Measurements from ENCODE around the gene LRBA. TPM values are rescaled to one million over a fixed set of nuclear protein-coding genes. Genes with fewer than 3 reads are reported as not detected.
A peak's percentile ranks its signal among the peaks of the same experiment; 100 is the strongest.

Gene LRBA
- total RNA-seq, 6 experiments from 2014 or later, result 13.6 to 17.6 (median 15.0) TPM

DNA sequence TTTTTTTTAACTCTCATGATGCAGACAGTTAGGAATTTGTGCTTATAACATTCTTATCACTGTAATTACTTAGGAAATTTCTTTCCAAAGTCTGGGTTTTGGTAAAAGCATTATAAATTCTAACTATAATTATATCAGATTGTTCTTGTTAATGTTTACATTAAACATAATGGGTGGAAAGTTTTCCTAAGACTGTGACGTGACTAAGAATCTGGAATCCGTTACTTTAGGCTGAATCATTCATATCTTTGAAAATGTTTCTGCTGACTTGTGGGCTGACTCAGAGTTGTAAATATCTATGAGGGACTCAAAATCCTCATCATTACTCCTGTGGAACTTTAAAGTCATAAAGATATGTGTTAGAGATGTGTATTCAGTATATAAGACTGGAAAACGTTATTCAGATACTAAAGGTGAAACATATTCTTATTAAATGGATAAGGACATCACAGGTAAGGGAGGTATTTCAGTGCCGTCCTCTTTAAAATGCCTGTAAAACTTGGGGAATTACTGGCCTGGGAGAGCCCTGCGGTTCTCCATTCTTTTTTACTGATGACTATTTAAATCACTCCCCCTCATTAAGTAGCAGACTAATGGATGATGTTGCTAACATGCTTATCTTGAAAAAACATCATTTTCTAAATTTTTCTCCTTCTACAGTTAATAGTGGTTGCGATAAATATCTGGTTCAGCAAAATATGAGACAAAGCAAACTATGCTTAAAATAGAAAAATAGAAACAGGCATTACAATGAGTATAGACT lies 777.8 kb downstream of the LRBA start:
- Mint-ChIP-seq H3K4me3 (peak overlapping the region; percentile 42), H3K9me3 (peaks cover 5% of the 10 kb centered on the region; the same call in 1 of the 2 replicates), H3K27ac (peak overlapping the region; percentile 94), H3K27me3 (ENCODE audit: insufficient read depth) (peaks cover 33% of the 10 kb centered on the region), H3K4me1 (ENCODE audit: low read depth) (peaks cover 100% of the 10 kb centered on the region), H3K36me3 (ENCODE audit: low read depth) (peaks cover 76% of the 10 kb centered on the region)
- TF ChIP-seq, protein P1, sequence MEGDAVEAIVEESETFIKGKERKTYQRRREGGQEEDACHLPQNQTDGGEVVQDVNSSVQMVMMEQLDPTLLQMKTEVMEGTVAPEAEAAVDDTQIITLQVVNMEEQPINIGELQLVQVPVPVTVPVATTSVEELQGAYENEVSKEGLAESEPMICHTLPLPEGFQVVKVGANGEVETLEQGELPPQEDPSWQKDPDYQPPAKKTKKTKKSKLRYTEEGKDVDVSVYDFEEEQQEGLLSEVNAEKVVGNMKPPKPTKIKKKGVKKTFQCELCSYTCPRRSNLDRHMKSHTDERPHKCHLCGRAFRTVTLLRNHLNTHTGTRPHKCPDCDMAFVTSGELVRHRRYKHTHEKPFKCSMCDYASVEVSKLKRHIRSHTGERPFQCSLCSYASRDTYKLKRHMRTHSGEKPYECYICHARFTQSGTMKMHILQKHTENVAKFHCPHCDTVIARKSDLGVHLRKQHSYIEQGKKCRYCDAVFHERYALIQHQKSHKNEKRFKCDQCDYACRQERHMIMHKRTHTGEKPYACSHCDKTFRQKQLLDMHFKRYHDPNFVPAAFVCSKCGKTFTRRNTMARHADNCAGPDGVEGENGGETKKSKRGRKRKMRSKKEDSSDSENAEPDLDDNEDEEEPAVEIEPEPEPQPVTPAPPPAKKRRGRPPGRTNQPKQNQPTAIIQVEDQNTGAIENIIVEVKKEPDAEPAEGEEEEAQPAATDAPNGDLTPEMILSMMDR (IDR thresholded peaks at IDR 0.05), result no peak
- DNase-seq, result peak; percentile 96

DNA sequence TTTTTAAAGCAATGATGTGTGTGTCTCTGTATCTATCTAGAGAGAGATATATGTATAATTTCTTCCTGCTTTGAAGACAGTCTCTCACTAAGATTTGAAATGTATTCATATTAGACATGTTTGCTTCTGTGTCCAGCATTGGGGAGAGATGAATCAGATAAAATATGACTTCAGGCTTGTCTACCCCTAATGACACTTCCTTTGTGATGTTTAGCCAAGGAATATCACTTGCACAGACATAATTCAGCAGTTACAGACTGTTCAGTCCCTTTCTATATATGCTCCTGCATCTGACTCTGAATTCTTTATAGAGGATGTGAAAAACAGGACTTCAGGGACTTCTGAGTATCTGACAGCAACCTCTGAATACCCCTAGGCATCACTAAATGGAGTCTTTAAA lies 778.5 kb downstream of the LRBA start:
- Mint-ChIP-seq H3K9me3 (peaks cover 5% of the 10 kb centered on the region; the same call in 1 of the 2 replicates), H3K4me1 (ENCODE audit: low read depth) (peaks cover 100% of the 10 kb centered on the region)
- TF ChIP-seq, protein P1 (IDR thresholded peaks at IDR 0.05), result no peak

DNA sequence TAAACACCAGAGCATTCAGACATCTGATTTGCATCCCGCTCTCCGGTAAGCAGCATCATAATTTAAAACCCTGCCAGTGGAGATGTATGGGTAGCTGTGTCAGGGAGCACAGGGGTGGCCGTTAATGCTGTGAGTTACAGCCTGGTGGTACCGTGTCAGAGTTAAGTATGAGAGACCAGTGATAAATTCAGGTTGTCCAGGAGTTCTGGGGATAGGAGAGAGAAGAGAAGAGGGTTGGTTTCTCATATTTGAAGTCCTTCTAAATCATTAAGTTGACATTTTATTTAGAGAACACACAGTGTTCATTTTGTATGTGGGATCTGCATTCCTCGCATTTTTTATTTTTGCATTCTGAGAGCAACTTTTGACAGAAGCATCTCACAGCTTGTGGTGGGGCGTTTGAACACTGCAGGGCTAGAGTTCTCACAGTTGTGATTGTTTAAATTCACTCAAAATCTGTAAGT lies 779.2 kb downstream of the LRBA start:
- peak overlapping the region; percentile 47 for H3K4me3 Mint-ChIP-seq
- peaks cover 36% of the 10 kb centered on the region for H3K27me3 Mint-ChIP-seq (ENCODE audit: insufficient read depth)
- peaks cover 5% of the 10 kb centered on the region; the same call in 1 of the 2 replicates for H3K9me3 Mint-ChIP-seq
- TF ChIP-seq, protein P1 (IDR thresholded peaks at IDR 0.05), result no peak
- no peak for DNase-seq
- peaks cover 100% of the 10 kb centered on the region for H3K4me1 Mint-ChIP-seq (ENCODE audit: low read depth)
- H3K36me3 Mint-ChIP-seq (ENCODE audit: low read depth), result peaks cover 76% of the 10 kb centered on the region
- peak overlapping the region; percentile 93 for H3K27ac Mint-ChIP-seq

More for the DNA sequence above, 778.5 kb downstream of the LRBA start:
- H3K36me3 Mint-ChIP-seq (ENCODE audit: low read depth), result peaks cover 76% of the 10 kb centered on the region
- H3K27ac Mint-ChIP-seq, result peak overlapping the region; percentile 93
- H3K27me3 Mint-ChIP-seq (ENCODE audit: insufficient read depth), result peaks cover 36% of the 10 kb centered on the region
- H3K4me3 Mint-ChIP-seq, result peak overlapping the region; percentile 47
- DNase-seq, result peak; percentile 67

DNA sequence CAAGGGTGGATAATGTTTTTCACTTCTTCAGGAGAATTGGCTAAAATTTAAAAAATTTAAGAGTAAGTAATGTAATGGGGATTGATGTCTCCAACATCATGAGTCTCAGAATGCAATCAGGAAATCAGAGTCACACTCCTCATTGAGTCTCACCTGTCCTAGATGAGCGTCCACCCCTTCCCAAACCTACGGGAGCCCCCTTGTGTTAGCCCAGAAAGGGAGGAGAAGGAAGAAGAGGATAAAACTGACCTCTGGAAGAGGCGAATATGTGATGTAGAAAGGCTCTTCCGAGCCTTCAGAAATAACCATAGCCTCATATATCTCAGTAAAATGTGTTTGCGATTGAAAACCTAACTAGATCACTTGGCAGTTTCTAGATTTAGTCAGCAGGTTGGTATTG lies 779.8 kb downstream of the LRBA start:
- H3K9me3 Mint-ChIP-seq, result peaks cover 5% of the 10 kb centered on the region; the same call in 1 of the 2 replicates
- peak overlapping the region; percentile 93 for H3K27ac Mint-ChIP-seq
- peaks cover 100% of the 10 kb centered on the region for H3K4me1 Mint-ChIP-seq (ENCODE audit: low read depth)
- TF ChIP-seq, protein P1 (IDR thresholded peaks at IDR 0.05), result no peak
- H3K4me3 Mint-ChIP-seq, result peak overlapping the region; percentile 47
- peaks cover 35% of the 10 kb centered on the region for H3K27me3 Mint-ChIP-seq (ENCODE audit: insufficient read depth)
- H3K36me3 Mint-ChIP-seq (ENCODE audit: low read depth), result peaks cover 77% of the 10 kb centered on the region
- DNase-seq, result no peak

DNA sequence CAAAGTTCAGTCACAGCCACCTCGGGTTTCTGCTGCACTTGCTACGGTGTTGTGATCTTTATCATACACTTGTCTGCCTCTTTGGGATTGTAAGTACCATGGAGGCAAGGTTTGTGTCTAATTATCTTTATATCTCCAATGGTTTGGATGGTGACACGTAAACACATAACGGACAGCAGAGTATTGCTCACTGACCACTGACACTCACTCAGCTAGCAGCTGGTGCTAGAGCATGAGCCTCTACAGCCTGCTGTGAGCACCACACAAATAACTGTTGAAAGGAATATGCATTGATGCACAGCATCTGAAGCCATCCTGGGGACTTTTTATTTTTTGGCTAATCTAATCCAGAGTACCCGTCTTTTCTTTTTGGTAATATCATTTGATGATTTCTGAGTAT lies 780.8 kb downstream of the LRBA start:
- Mint-ChIP-seq H3K4me3 (peak overlapping the region; percentile 47), H3K27ac (peak overlapping the region; percentile 93), H3K36me3 (ENCODE audit: low read depth) (peaks cover 77% of the 10 kb centered on the region), H3K4me1 (ENCODE audit: low read depth) (peaks cover 100% of the 10 kb centered on the region), H3K27me3 (ENCODE audit: insufficient read depth) (peaks cover 30% of the 10 kb centered on the region), H3K9me3 (peaks cover 5% of the 10 kb centered on the region)
- TF ChIP-seq, protein P1 (IDR thresholded peaks at IDR 0.05), result no peak
- peak; percentile 48 for DNase-seq

Measured in HFFc6 (cell line).